Heart left ventricle (tissue), 16 donors: ENCODE measurements around the gene ARHGEF10L. TPM values are rescaled to one million over a fixed set of nuclear protein-coding genes. Genes with fewer than 3 reads are reported as not detected.

ENCODE experiments used
- ATAC-seq, 4 donors: fragments of 200-7000 bp; cut with Tn5 transposase; one replicate each; pipeline ENCODE4 v1.9.1; 2020 to 2022; ENCODE audit warnings: moderate library complexity in 4 of 4, mild to moderate bottlenecking in 3 of 4, moderate number of reproducible peaks in 1 of 4
- DNase-seq, 5 donors: peaks; one replicate each; pipeline ENCODE4 v3.0.0-alpha.2; 2020
- H3K27ac ChIP-seq, 12 donors: fragments of 200-600 bp; sonication (generic) in 4 of 12; one replicate each; pipeline versions ENCODE4 v1.5.0 to v1.8.0; 2016 to 2022; ENCODE audit warnings: mild to moderate bottlenecking in 2 of 12
- H3K27me3 ChIP-seq, 9 donors: fragments of 200-600 bp; sonication (generic) in 2 of 9; one replicate each; pipeline versions ENCODE4 v1.5.1 to v1.8.0; 2016 to 2022; ENCODE audit warnings: mild to moderate bottlenecking in 3 of 9
- H3K36me3 ChIP-seq, 9 donors: fragments of 200-600 bp; sonication (generic) in 2 of 9; one replicate each; pipeline versions ENCODE4 v1.5.0 to v1.8.0; 2018 to 2022; ENCODE audit warnings: mild to moderate bottlenecking in 2 of 9
- H3K4me1 ChIP-seq, 12 donors: fragments of 200-600 bp; sonication (generic) in 4 of 12; one replicate each; pipeline versions ENCODE4 v1.5.0 to v1.8.0; 2016 to 2022; ENCODE audit warnings: mild to moderate bottlenecking in 3 of 12
- H3K4me3 ChIP-seq, 12 donors: fragments of 200-600 bp; sonication (generic) in 4 of 12; one replicate each; pipeline versions ENCODE4 v1.5.0 to v1.8.0; 2017 to 2022; ENCODE audit warnings: mild to moderate bottlenecking in 9 of 12, moderate library complexity in 4 of 12
- H3K9me3 ChIP-seq, 12 donors: fragments of 200-600 bp; sonication (generic) in 4 of 12; one replicate each; pipeline versions ENCODE4 v1.5.0 to v1.8.0; 2016 to 2022; ENCODE audit warnings: mild to moderate bottlenecking in 1 of 12
- CTCF ChIP-seq, 12 donors: fragments of 200-600 bp; sonication (generic) in 4 of 12; IDR thresholded peaks; one replicate each; pipeline versions ENCODE4 v1.5.0 to v1.8.0; 2018 to 2022; ENCODE audit warnings: antibody characterized with exemption in 12 of 12, mild to moderate bottlenecking in 5 of 12
- POLR2A ChIP-seq, 2 donors: fragments of 450-650 bp; IDR thresholded peaks; one replicate each; pipeline ENCODE4 v1.6.1; 2017; ENCODE audit warnings: antibody characterized with exemption in 2 of 2, mild to moderate bottlenecking in 2 of 2, moderate library complexity in 2 of 2
- WGBS, 4 donors: extraction: QIAGEN DNeasy Blood & Tissue Kit in 2 of 4; methylation state at CpG; one replicate each; pipeline versions ENCODE4 v1.1.5 to v1.1.7; 2013 to 2018; 5-methylcytosine and 5-hydroxymethylcytosine counted together
- intact Hi-C, 10 donors: fragments of 100-400 bp; cut with DNase I; formaldehyde crosslinking; loops; one replicate each; pipeline versions ENCODE4 v1.11.1 to v1.14.2; 2022
- polyA plus RNA-seq, 2 donors: library from polyadenylated mRNA; stranded (reverse); fragments of 200-250 nt; gene quantifications; one replicate each; pipeline ENCODE4 v1.2.3, GENCODE V29; 2013
- total RNA-seq, 9 donors: library from RNA; depleted of rRNA in 2 of 9; stranded (reverse); fragments of >200 nt in 2 of 9; fragmentation: NEBNext Ultra II Directional in 3 of 9; extraction: Animal tissue kit (Norgen Biotek cat#: 25700) in 3 of 9; gene quantifications; one replicate each; pipeline versions ENCODE4 v1.1.0 to v1.2.4, GENCODE V29; 2016 to 2023
- donor health status: ischemic (EF 13 %, LVEDD 7.1; RV severe dilation, severe dysfunction).
- donor health status: healthy with polysubstance abuse.
- donor health status: DM: no; HTN: yes; CAD: no.
- donor health status: DM: no; HTN: no; CAD: no.
- donor health status: ischemic (EF 25% LVEDD 6.9; RV normal size, moderate dysfunction).
- donor health status: ischemic (EF 25% LVEDD 5.7; RV mildly dilated, moderate dysfunction).
- donor health status: healthy.
- donor health status: DM: yes; HTN: yes; CAD: no.
- donor health status: ischemic (EF 35%, LVEDD 5.7; RV mildly dilated, moderate dysfunction).
- donor health status: nonischemic (EF 11% LVEDD 7.7; RV severe dilation, severe dysfunction).
- donor health status: DM: yes; HTN: yes; CAD: no.
- donor health status: PGD.
- donor health status: ischemic (EF 29% LVEDD 5.4; RV normal size, mild dysfunction).
- donor health status: nonischemic (EF 23%, LVEDD 6.1; RV moderate dilation, normal function).

The ARHGEF10L gene
- total and polyA plus RNA-seq, 11 donors: 44.6 to 72.8 (median 57.9) TPM

GRCh38 chr1:17632541-17633184, 93.2 kb downstream of the ARHGEF10L start:
- Histone ChIP-seq H3K4me3 (no peak overlapping the region), H3K27ac (peak overlapping the region in 1 of 12 donors; percentile 86)

DNA sequence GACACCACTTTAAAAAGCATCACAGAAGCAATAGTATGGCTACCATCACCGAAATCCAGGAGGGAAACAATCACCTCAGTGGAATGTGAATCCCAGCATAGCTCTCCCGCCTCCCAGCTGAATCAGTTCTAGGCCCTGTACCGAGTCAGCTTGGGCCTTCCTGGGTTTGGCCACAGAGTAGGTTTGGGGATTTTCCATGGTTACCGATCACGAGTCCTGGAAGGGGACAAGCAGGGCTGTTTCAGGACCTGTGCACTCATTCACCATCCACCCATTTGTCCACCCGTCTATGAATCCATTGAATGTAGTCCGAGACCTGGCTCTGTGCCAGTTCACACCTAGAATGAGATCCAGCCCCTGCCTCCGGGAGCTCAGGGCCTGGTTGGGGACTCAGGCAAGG, 94.2 kb downstream of the ARHGEF10L start:
- Histone ChIP-seq H3K9me3 (no peaks in the 10 kb centered on the region), H3K27ac (peak overlapping the region in 2 of 12 donors; percentile 1 to 86), H3K4me3 (no peak overlapping the region), H3K36me3 (peaks cover 0 to 90% (median 81%) of the 10 kb centered on the region in 9 donors), H3K27me3 (no peaks in the 10 kb centered on the region), H3K4me1 (peaks cover 0 to 77% (median 13%) of the 10 kb centered on the region in 12 donors)
- no peak for ATAC-seq
- no peak for DNase-seq
- intact Hi-C loops: no loop called here
- WGBS, 4 donors: 69 to 72% (median 71%) methylated on average over 5 to 8 of the region's 8 CpGs
- TF ChIP-seq POLR2A (IDR thresholded peaks at IDR 0.05) (no peak), CTCF (IDR thresholded peaks at IDR 0.05) (no peak)

More at GRCh38 chr1:17632541-17633184, 93.2 kb downstream of the ARHGEF10L start:
- intact Hi-C loops: no loop called here
- peaks cover 0 to 90% (median 81%) of the 10 kb centered on the region in 9 donors for H3K36me3 ChIP-seq
- no peak for ATAC-seq
- no peak for DNase-seq
- 81 to 85% (median 82%) methylated on average over 12 of the region's 12 CpGs for WGBS, 4 donors
- peaks cover 0 to 78% (median 13%) of the 10 kb centered on the region in 12 donors for H3K4me1 ChIP-seq
- no peaks in the 10 kb centered on the region for H3K9me3 ChIP-seq
- TF ChIP-seq CTCF (IDR thresholded peaks at IDR 0.05) (no peak), POLR2A (IDR thresholded peaks at IDR 0.05) (no peak)
- H3K27me3 ChIP-seq: no peaks in the 10 kb centered on the region

DNA sequence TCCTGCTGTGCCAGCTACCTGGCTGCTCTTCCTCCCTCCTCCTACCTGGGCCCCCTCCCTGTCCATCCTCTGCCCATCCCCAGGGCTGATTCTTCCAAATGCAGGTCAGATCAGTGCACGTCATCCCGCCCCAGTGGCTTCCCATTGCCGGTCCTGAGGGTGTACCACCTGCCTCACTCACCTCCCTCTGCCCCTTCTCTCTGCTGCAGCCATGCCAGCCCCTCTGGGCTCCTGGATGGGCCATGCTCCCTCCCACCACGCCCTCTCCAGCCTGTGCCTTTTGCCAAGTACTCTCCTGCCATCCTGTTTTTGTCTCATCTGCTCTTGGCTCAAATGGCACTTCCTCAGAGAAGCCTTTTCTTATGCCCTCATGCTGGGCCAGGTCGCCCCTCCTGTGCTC, 95.8 kb downstream of the ARHGEF10L start:
- TF ChIP-seq CTCF (IDR thresholded peaks at IDR 0.05) (no peak), POLR2A (IDR thresholded peaks at IDR 0.05) (no peak)
- DNase-seq: no peak
- H3K27ac ChIP-seq: peak overlapping the region in 3 of 12 donors; percentile 1 to 86 (median 9)
- no peaks in the 10 kb centered on the region for H3K27me3 ChIP-seq
- no peaks in the 10 kb centered on the region for H3K9me3 ChIP-seq
- peaks cover 0 to 95% (median 86%) of the 10 kb centered on the region in 9 donors for H3K36me3 ChIP-seq
- intact Hi-C loops: no loop called here
- H3K4me3 ChIP-seq: no peak overlapping the region
- peaks cover 0 to 66% (median 4%) of the 10 kb centered on the region in 12 donors for H3K4me1 ChIP-seq
- WGBS, 4 donors: 86 to 92% (median 88%) methylated on average over 5 of the region's 5 CpGs
- ATAC-seq: no peak

GRCh38 chr1:17635811-17636210, 96.3 kb downstream of the ARHGEF10L start:
- H3K4me3 ChIP-seq: no peak overlapping the region
- H3K9me3 ChIP-seq: no peaks in the 10 kb centered on the region
- H3K36me3 ChIP-seq: peaks cover 0 to 99% (median 91%) of the 10 kb centered on the region in 9 donors
- H3K27ac ChIP-seq: peak overlapping the region in 1 of 12 donors; percentile 86
- no peak for TF ChIP-seq POLR2A (IDR thresholded peaks at IDR 0.05)
- TF ChIP-seq CTCF (IDR thresholded peaks at IDR 0.05): no peak
- no peaks in the 10 kb centered on the region for H3K27me3 ChIP-seq
- intact Hi-C loops: no loop called here
- peaks cover 0 to 65% (median 0%) of the 10 kb centered on the region in 12 donors for H3K4me1 ChIP-seq
- ATAC-seq (peak; percentile 28 to 57 (median 43)), DNase-seq (peak in 4 of 5 donors; percentile 44 to 67 (median 52))
- 77 to 86% (median 85%) methylated on average over 9 of the region's 9 CpGs for WGBS, 4 donors
